ENCODE data around the gene DIDO1. TPM values are rescaled to one million over a fixed set of nuclear protein-coding genes. Genes with fewer than 3 reads are reported as not detected.

The DIDO1 gene
- total and polyA plus RNA-seq, 9 of the 15 experiments (the other 6 are each of a cell fraction or from before 2014, with no cell fraction given), result 4.4 to 46.8 (median 31.2) TPM

- TF ChIP-seq CREB3L1 (IDR thresholded peaks at IDR 0.05; ENCODE audit: borderline replicate concordance, low read depth) (peak; percentile 87; the same call in 1 of the 2 replicates), E2F3 (CRISPR knock-in tag; IDR thresholded peaks at IDR 0.05) (0 out of 2 replicates have a peak, but pooled peaks have one; percentile 52), ZNF449 (CRISPR knock-in tag; IDR thresholded peaks at IDR 0.05) (no peak), ZNF584 (CRISPR knock-in tag; IDR thresholded peaks at IDR 0.05; ENCODE audit: low read depth) (no peak), RBM15 (IDR thresholded peaks at IDR 0.05; ENCODE audit: insufficient read depth, low read length) (no peak), TEAD4 (IDR thresholded peaks at IDR 0.05; ENCODE audit: low read length) (0 out of 2 replicates have a peak, but pooled peaks have one; percentile 25), TEAD4 (CRISPR knock-in tag; IDR thresholded peaks at IDR 0.05; ENCODE audit: borderline replicate concordance) (no peak), JUND (IDR thresholded peaks at IDR 0.05; ENCODE audit: borderline replicate concordance, low read depth, low read length) (peak; percentile 66), JUND (tag; IDR thresholded peaks at IDR 0.05; ENCODE audit: borderline replicate concordance, low read depth, low read length) (no peak; the same call in 2 of the 3 replicates), HINFP (tag; conservative IDR thresholded peaks at IDR 0.05; ENCODE audit: low read depth) (no peak), NCOA1 (IDR thresholded peaks at IDR 0.05; ENCODE audit: low read depth) (no peak), TSHZ1 (CRISPR knock-in tag; IDR thresholded peaks at IDR 0.05) (no peak), TEAD2 (tag; IDR thresholded peaks at IDR 0.05) (no peak), TFE3 (CRISPR knock-in tag; IDR thresholded peaks at IDR 0.05) (no peak)
Measured at GRCh38 chr20:62861726-62862336, 64.5 kb downstream of the DIDO1 start, which contains the start of gene TCFL5 (continued).

Data from K562 (cell line).